ENCODE results near the gene ETV4.

DNA sequence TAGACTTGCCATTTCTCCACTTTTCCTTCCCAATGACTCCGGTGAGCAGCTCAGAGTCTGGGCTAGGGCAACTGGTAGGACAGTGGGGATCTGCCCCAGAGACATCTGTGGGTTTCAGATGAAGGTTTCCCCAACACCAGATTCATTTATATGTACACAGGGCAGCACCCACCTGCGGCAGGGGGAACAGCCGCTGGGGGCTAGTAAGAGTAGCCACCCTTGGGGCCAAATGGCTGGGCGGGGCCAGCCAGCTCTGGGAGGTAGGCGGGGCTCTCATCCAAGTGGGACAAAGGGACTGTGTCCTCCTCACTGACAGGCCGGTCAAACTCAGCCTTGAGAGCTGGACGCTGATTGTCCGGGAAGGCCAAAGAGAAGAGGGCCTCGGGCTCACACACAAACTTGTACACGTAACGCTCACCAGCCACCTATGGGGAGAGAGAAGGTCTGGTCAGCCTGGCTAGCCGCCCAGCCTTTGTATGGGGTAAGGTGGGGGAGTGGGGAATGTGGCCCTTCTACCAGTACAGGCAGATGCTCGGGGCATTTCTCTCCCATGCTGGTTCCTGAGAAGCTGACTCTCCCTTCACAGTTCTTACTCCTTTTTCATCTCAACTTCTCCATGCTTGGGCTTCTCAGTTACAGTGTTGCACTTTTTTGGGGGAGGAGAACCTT is 17.7 kb downstream of the ETV4 start:
- TF ChIP-seq CTCF (IDR thresholded peaks at IDR 0.05) (no peak), POLR2A (IDR thresholded peaks at IDR 0.05) (no peak)
